HG02885 (cell line): ENCODE measurements around the gene KHSRP.
"Not testable (repeated sequence)": the region's sequence is repeated elsewhere in the genome, so short reads cannot be mapped to it uniquely, and the experiment has no call there.

Source experiments
- ATAC-seq: cut with Tn5 transposase; IDR thresholded peaks from one replicate; pipeline ENCODE4 v1.9.1; 2021; ENCODE audit warnings: mild to moderate bottlenecking; ENCODE audit not compliant: unreplicated experiment, poor library complexity

The KHSRP gene

GRCh38 chr19:6421075-6422014 is 3.3 kb downstream of the KHSRP start:
- ATAC-seq = no peak

- no peak for ATAC-seq
Measured at GRCh38 chr19:6418562-6418932, 6.1 kb downstream of the KHSRP start.

GRCh38 chr19:6417713-6418561 is 6.7 kb downstream of the KHSRP start:
- no peak for ATAC-seq

GRCh38 chr19:6416658-6417405 is 7.8 kb downstream of the KHSRP start:
- ATAC-seq = no peak

GRCh38 chr19:6415591-6416190 is 8.9 kb downstream of the KHSRP start:
- ATAC-seq = no peak

- ATAC-seq = no peak
Measured at GRCh38 chr19:6414793-6415590, 9.6 kb downstream of the KHSRP start.

- no peak for ATAC-seq
Measured at GRCh38 chr19:6413721-6414643, 10.6 kb downstream of the KHSRP start.

GRCh38 chr19:6413291-6413690 is 11.3 kb downstream of the KHSRP start:
- ATAC-seq = no peak

GRCh38 chr19:6412447-6413091 is 12.0 kb downstream of the KHSRP start:
- ATAC-seq = no peak

- no peak for ATAC-seq
Measured at GRCh38 chr19:6412061-6412446, 12.6 kb downstream of the KHSRP start.

- ATAC-seq = no peak
Measured at GRCh38 chr19:6409346-6409745, 15.3 kb downstream of the KHSRP start.

- ATAC-seq = no peak
Measured at GRCh38 chr19:6406401-6406800, 18.2 kb downstream of the KHSRP start.

- ATAC-seq = no peak
Measured at GRCh38 chr19:6402837-6403608, 21.6 kb downstream of the KHSRP start.

- ATAC-seq = no peak
Measured at GRCh38 chr19:6402058-6402457, 22.6 kb downstream of the KHSRP start.

GRCh38 chr19:6400062-6400944 is 24.3 kb downstream of the KHSRP start:
- ATAC-seq = not testable (repeated sequence)

- no peak for ATAC-seq
Measured at GRCh38 chr19:6396305-6396704, 28.3 kb downstream of the KHSRP start.
